ENCODE data around the gene TUNAR.

- TF ChIP-seq SPI1 (IDR thresholded peaks at IDR 0.05; ENCODE audit: low read depth, low read length) (no peak), POLR2A (IDR thresholded peaks at IDR 0.05; ENCODE audit: low read depth, low read length) (no peak), TAF1 (IDR thresholded peaks at IDR 0.05; ENCODE audit: low read depth, low read length) (no peak), PAX5 (IDR thresholded peaks at IDR 0.05; ENCODE audit: insufficient read depth, low read length, severe bottlenecking) (no peak), POLR2AphosphoS5 (IDR thresholded peaks at IDR 0.05; ENCODE audit: low read depth, low read length) (no peak), POU2F2 (IDR thresholded peaks at IDR 0.05; ENCODE audit: low read depth, low read length) (no peak)
These were observed 67.1 kb downstream of the TUNAR start for GRCh38 chr14:95943699-95944098.

Measured in GM12891 (cell line).